HCT116 (cell line): Measurements from ENCODE around the gene CYP27A1. TPM values are rescaled to one million over a fixed set of nuclear protein-coding genes. Genes with fewer than 3 reads are reported as not detected.

ENCODE experiments used
- ATAC-seq: fragments of 200-7000 bp; cut with Tn5 transposase; 2 replicates; pipeline ENCODE4 v1.9.1; 2020; ENCODE audit warnings: mild to moderate bottlenecking, moderate library complexity
- BruUV-seq: library from RNA; stranded (reverse); fragments of 400-500 nt; replicated peaks from 2 replicates; lab custom pipeline; 2021; lab: Mats Ljungman, UMichigan
- CTCF ChIA-PET: fragments of 300-600 bp; sonication (Branson Sonifier 250); formaldehyde crosslinking; loops from one replicate; lab custom pipeline; 2021; ENCODE audit warnings: antibody characterized with exemption; lab: Charles Lee
- POLR2A ChIA-PET: fragments of 300-600, 350-600 bp; sonication (Branson Sonifier 250); formaldehyde crosslinking; loops from one replicate; lab custom pipeline; 2021; ENCODE audit warnings: antibody characterized with exemption; lab: Charles Lee
- RAD21 ChIA-PET, 2 experiments: fragments of 300-600 bp; sonication (Branson Sonifier 250); formaldehyde crosslinking; loops; one replicate each; lab custom pipeline; 2023; ENCODE audit warnings: low total read pairs in 2 of 2; ENCODE audit not compliant: uncharacterized antibody in 2 of 2, unreplicated experiment in 2 of 2, low non-redundant PET in 1 of 2; lab: Charles Lee
- DNase-seq: peaks from one replicate; pipeline ENCODE4 v3.0.0-alpha.2; 2010; ENCODE audit warnings: low read depth, low spot score
- H2AFZ ChIP-seq: fragments of 200-600 bp; shearing (Covaris generic), sonication (generic); 2 replicates; pipeline ENCODE4 v1.6.1; 2017; ENCODE audit warnings: low read depth, mixed run types, mixed read lengths, antibody characterized with exemption, low read length; ENCODE audit not compliant: poor library complexity, severe bottlenecking
- H3K27ac ChIP-seq: 2 replicates; pipeline ENCODE4 v1.5.1; 2012; ENCODE audit warnings: low read depth, low read length
- H3K27me3 ChIP-seq: fragments of 200-600 bp; sonication (generic); 2 replicates; pipeline ENCODE4 v1.6.1; 2016; ENCODE audit warnings: mixed run types, low read length, mixed read lengths; ENCODE audit not compliant: insufficient read depth
- H3K36me3 ChIP-seq, 2 experiments: fragments of 200-500 bp in 1 of 2; fragments of 200-600 bp in 1 of 2; sonication (Bioruptor generic) in 1 of 2; sonication (generic) in 1 of 2; 2 replicates each; pipeline versions ENCODE4 v1.5.1 to v1.6.1; 2014 to 2016; ENCODE audit warnings: low read length in 2 of 2, inconsistent platforms in 1 of 2, mixed read lengths in 1 of 2, mixed run types in 1 of 2; ENCODE audit not compliant: insufficient read depth in 2 of 2, control insufficient read depth in 1 of 2
- H3K4me1 ChIP-seq, 2 experiments: fragments of 200-600 bp in 1 of 2; sonication (generic) in 1 of 2; 2 replicates each; pipeline versions ENCODE4 v1.5.1 to v1.6.1; 2012 to 2017; ENCODE audit warnings: low read length in 2 of 2, inconsistent platforms in 1 of 2, mild to moderate bottlenecking in 1 of 2, mixed read lengths in 1 of 2, mixed run types in 1 of 2, moderate library complexity in 1 of 2; ENCODE audit not compliant: insufficient read depth in 2 of 2, control insufficient read depth in 1 of 2
- H3K4me2 ChIP-seq: fragments of 200-600 bp; sonication (generic); 2 replicates; pipeline ENCODE4 v1.6.1; 2017; ENCODE audit warnings: mixed run types, low read length, mixed read lengths
- H3K4me3 ChIP-seq, 2 experiments: fragments of 200-600 bp in 1 of 2; sonication (generic) in 1 of 2; replicated peaks in 1 of 2; 2 replicates each; pipeline ENCODE4 v1.5.1; 2011 to 2016; ENCODE audit warnings: low read length in 2 of 2, control low read depth in 1 of 2, low read depth in 1 of 2, mild to moderate bottlenecking in 1 of 2, mixed read lengths in 1 of 2, mixed run types in 1 of 2
- H3K79me2 ChIP-seq: fragments of 200-600 bp; sonication (generic); 2 replicates; pipeline ENCODE4 v1.6.1; 2017; ENCODE audit warnings: mild to moderate bottlenecking, mixed run types, low read length, moderate library complexity, mixed read lengths; ENCODE audit not compliant: insufficient read depth
- H3K9ac ChIP-seq: fragments of 200-600 bp; sonication (generic); 2 replicates; pipeline ENCODE4 v1.6.1; 2016; ENCODE audit warnings: low read length, mixed read lengths
- H3K9me2 ChIP-seq: fragments of 200-600 bp; sonication (generic), shearing (Covaris generic); 2 replicates; pipeline ENCODE4 v1.6.1; 2017; ENCODE audit warnings: mixed run types, mild to moderate bottlenecking, moderate library complexity; ENCODE audit not compliant: insufficient read depth
- H3K9me3 ChIP-seq, 2 experiments: fragments of 200-500 bp in 1 of 2; fragments of 200-600 bp in 1 of 2; sonication (Bioruptor generic) in 1 of 2; sonication (generic) in 1 of 2; 2 replicates each; pipeline ENCODE4 v1.6.1; 2014 to 2017; ENCODE audit warnings: low read length in 2 of 2, mixed read lengths in 2 of 2, inconsistent platforms in 1 of 2, low read depth in 1 of 2, mild to moderate bottlenecking in 1 of 2, mixed run types in 1 of 2, moderate library complexity in 1 of 2; ENCODE audit not compliant: control insufficient read depth in 1 of 2, insufficient read depth in 1 of 2
- H4K20me1 ChIP-seq: fragments of 200-600 bp; sonication (generic), shearing (Covaris generic); 2 replicates; pipeline ENCODE4 v1.6.1; 2017; ENCODE audit warnings: mixed run types, mild to moderate bottlenecking, moderate library complexity; ENCODE audit not compliant: insufficient read depth
- CBX3 ChIP-seq: IDR thresholded peaks from 2 replicates; pipeline ENCODE4 v1.6.1; 2012; ENCODE audit warnings: low read depth
- POLR2A ChIP-seq: IDR thresholded peaks from 2 replicates; pipeline ENCODE4 v1.7.0; 2011; ENCODE audit warnings: borderline replicate concordance; ENCODE audit not compliant: insufficient read depth, insufficient read length; ENCODE audit errors: extremely low read depth
- SIN3A ChIP-seq: IDR thresholded peaks from 2 replicates; pipeline ENCODE4 v1.6.1; 2012; ENCODE audit warnings: low read depth
- SRF ChIP-seq: IDR thresholded peaks from 2 replicates; pipeline ENCODE4 v1.6.1; 2012; ENCODE audit warnings: low read depth
- YY1 ChIP-seq: IDR thresholded peaks from 2 replicates; pipeline ENCODE4 v1.6.1; 2011; ENCODE audit warnings: low read length, low read depth, moderate library complexity, mild to moderate bottlenecking; ENCODE audit not compliant: insufficient replicate concordance; ENCODE audit errors: extremely low read depth
- ZFX ChIP-seq: fragments of 450-650 bp; IDR thresholded peaks from 2 replicates; pipeline ENCODE4 v1.6.1; 2017
- intact Hi-C: fragments of 100-400 bp; cut with micrococcal nuclease; formaldehyde crosslinking; loops from 2 replicates; pipeline ENCODE4 v1.10.0; 2022
- total RNA-seq: library from RNA; stranded (reverse); gene quantifications from one replicate; pipeline ENCODE4 v1.2.1, GENCODE V29; 2021; ENCODE audit not compliant: unreplicated experiment
- TF ChIP-seq, protein P1 (sequence below): IDR thresholded peaks from 2 replicates; pipeline ENCODE4 v1.6.1; 2012; ENCODE audit warnings: low read depth
- TF ChIP-seq, protein P2 (sequence below), 3 experiments: fragments of 200-600 bp in 1 of 3; sonication (generic) in 1 of 3; IDR thresholded peaks in 2 of 3; conservative IDR thresholded peaks in 1 of 3; 2 replicates each; pipeline ENCODE4 v1.5.1; 2012 to 2017; ENCODE audit warnings: low read depth in 2 of 3, low read length in 2 of 3, antibody characterized with exemption in 1 of 3, borderline replicate concordance in 1 of 3, control low read depth in 1 of 3, mild to moderate bottlenecking in 1 of 3, mixed read lengths in 1 of 3, mixed run types in 1 of 3, moderate library complexity in 1 of 3; ENCODE audit not compliant: insufficient read depth in 1 of 3

The CYP27A1 gene
- total RNA-seq, 1 experiment from 2014 or later, result 1.6 TPM

DNA sequence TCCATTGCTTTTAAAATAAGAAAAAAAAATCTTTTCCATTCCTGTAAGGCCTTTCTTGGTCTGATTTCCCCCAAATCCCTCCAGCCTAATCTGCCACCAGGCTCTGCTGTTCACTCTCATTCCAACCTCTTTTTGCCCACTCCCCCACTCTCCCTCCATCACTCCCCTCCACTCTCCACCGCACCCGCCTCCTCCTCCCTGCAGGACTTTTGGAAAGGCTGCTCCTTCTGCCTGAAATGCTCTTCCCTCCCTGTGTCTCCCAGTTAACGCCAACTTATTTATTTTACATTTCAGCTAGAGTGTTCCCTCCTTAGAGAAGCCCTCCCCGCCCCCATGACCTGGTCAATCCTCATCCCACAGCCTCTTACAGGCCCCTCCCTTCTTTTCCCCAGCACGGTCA, 72.9 kb downstream of the CYP27A1 start:
- Histone ChIP-seq H3K4me2 (no peak overlapping the region), H4K20me1 (no peaks in the 10 kb centered on the region), H3K9me3 (no peaks in the 10 kb centered on the region), H3K27ac (no peak overlapping the region), H3K4me3 (no peak overlapping the region), H3K27me3 (peaks cover 9% of the 10 kb centered on the region; the same call in 1 of the 2 replicates), H3K79me2 (no peaks in the 10 kb centered on the region), H3K9ac (no peak overlapping the region), H3K4me1 (peaks cover 23 to 50% of the 10 kb centered on the region in 2 experiments), H2AFZ (peak overlapping the region; percentile 26), H3K9me2 (no peaks in the 10 kb centered on the region), H3K36me3 (no peaks in the 10 kb centered on the region)
- DNase-seq, result no peak
- ChIA-PET RAD21 (no interaction called here), CTCF (interaction anchor here (4.3 kb wide), 1 partner anchor 44 kb away, joined by 35 read pairs; no protein-coding TSS in a partner anchor), POLR2A (interaction anchor here (2.0 kb wide), 1 partner anchor 147 kb away, joined by 8 read pairs; no protein-coding TSS in a partner anchor)
- BruUV-seq, result no TSS peak
- no peak for ATAC-seq
- intact Hi-C loops, result no loop called here
- TF ChIP-seq, protein P1, sequence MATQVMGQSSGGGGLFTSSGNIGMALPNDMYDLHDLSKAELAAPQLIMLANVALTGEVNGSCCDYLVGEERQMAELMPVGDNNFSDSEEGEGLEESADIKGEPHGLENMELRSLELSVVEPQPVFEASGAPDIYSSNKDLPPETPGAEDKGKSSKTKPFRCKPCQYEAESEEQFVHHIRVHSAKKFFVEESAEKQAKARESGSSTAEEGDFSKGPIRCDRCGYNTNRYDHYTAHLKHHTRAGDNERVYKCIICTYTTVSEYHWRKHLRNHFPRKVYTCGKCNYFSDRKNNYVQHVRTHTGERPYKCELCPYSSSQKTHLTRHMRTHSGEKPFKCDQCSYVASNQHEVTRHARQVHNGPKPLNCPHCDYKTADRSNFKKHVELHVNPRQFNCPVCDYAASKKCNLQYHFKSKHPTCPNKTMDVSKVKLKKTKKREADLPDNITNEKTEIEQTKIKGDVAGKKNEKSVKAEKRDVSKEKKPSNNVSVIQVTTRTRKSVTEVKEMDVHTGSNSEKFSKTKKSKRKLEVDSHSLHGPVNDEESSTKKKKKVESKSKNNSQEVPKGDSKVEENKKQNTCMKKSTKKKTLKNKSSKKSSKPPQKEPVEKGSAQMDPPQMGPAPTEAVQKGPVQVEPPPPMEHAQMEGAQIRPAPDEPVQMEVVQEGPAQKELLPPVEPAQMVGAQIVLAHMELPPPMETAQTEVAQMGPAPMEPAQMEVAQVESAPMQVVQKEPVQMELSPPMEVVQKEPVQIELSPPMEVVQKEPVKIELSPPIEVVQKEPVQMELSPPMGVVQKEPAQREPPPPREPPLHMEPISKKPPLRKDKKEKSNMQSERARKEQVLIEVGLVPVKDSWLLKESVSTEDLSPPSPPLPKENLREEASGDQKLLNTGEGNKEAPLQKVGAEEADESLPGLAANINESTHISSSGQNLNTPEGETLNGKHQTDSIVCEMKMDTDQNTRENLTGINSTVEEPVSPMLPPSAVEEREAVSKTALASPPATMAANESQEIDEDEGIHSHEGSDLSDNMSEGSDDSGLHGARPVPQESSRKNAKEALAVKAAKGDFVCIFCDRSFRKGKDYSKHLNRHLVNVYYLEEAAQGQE, result no peak
- TF ChIP-seq YY1 (no peak), SRF (no peak), POLR2A (no peak), SIN3A (no peak), ZFX (no peak), CBX3 (no peak)
- TF ChIP-seq, protein P2, sequence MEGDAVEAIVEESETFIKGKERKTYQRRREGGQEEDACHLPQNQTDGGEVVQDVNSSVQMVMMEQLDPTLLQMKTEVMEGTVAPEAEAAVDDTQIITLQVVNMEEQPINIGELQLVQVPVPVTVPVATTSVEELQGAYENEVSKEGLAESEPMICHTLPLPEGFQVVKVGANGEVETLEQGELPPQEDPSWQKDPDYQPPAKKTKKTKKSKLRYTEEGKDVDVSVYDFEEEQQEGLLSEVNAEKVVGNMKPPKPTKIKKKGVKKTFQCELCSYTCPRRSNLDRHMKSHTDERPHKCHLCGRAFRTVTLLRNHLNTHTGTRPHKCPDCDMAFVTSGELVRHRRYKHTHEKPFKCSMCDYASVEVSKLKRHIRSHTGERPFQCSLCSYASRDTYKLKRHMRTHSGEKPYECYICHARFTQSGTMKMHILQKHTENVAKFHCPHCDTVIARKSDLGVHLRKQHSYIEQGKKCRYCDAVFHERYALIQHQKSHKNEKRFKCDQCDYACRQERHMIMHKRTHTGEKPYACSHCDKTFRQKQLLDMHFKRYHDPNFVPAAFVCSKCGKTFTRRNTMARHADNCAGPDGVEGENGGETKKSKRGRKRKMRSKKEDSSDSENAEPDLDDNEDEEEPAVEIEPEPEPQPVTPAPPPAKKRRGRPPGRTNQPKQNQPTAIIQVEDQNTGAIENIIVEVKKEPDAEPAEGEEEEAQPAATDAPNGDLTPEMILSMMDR (IDR thresholded peaks at IDR 0.05 in 2 of 3, conservative IDR thresholded peaks at IDR 0.05 in 1 of 3; ENCODE audit: borderline replicate concordance in 1 of 3, insufficient read depth in 1 of 3, low read depth in 2 of 3, low read length in 2 of 3), result no peak
